ENCODE data around the gene EIF2S3.

GRCh38 chrX:24055043-24055356 is 244 bp downstream of the EIF2S3 start:
- TF ChIP-seq CTCF (IDR thresholded peaks at IDR 0.05) (no peak), POLR2A (IDR thresholded peaks at IDR 0.05) (no peak), EP300 (IDR thresholded peaks at IDR 0.05) (no peak)

Measured in ovary (tissue), 3 donors.